DOHH2 (cell line): ENCODE results near the gene RBM12.

Source experiments
- H3F3A ChIP-seq: fragments of 200-600 bp; sonication (generic), shearing (Covaris generic); 2 replicates; pipeline ENCODE4 v1.6.0; 2016; ENCODE audit warnings: antibody characterized with exemption, mild to moderate bottlenecking; ENCODE audit not compliant: control insufficient read depth, insufficient read depth
- H3K27ac ChIP-seq: fragments of 200-600 bp; sonication (generic); 2 replicates; pipeline ENCODE4 v1.5.1; 2014; ENCODE audit warnings: low read depth, mild to moderate bottlenecking, low read length, moderate library complexity
- H3K27me3 ChIP-seq: fragments of 200-600 bp; sonication (generic); 2 replicates; pipeline ENCODE4 v1.6.1; 2014; ENCODE audit warnings: mild to moderate bottlenecking, low read length, mixed read lengths; ENCODE audit not compliant: control insufficient read depth
- H3K36me3 ChIP-seq: fragments of 200-600 bp; sonication (generic); 2 replicates; pipeline ENCODE4 v1.6.1; 2014; ENCODE audit warnings: mild to moderate bottlenecking, low read length, moderate library complexity, mixed read lengths; ENCODE audit not compliant: control insufficient read depth
- H3K4me1 ChIP-seq: fragments of 200-600 bp; sonication (generic); 2 replicates; pipeline ENCODE4 v1.6.1; 2014; ENCODE audit warnings: mild to moderate bottlenecking, low read length, mixed read lengths; ENCODE audit not compliant: control insufficient read depth
- H3K4me2 ChIP-seq: fragments of 200-600 bp; sonication (generic); 2 replicates; pipeline ENCODE4 v1.6.0; 2014; ENCODE audit warnings: mild to moderate bottlenecking, low read length, moderate library complexity
- H3K4me3 ChIP-seq: fragments of 200-600 bp; sonication (generic); 2 replicates; pipeline ENCODE4 v1.5.1; 2014; ENCODE audit warnings: mild to moderate bottlenecking, low read length, mixed read lengths
- H3K79me2 ChIP-seq: fragments of 200-600 bp; sonication (generic); 2 replicates; pipeline ENCODE4 v1.6.1; 2014; ENCODE audit warnings: mild to moderate bottlenecking, low read length, mixed read lengths; ENCODE audit not compliant: control insufficient read depth
- H3K9me2 ChIP-seq: fragments of 200-600 bp; sonication (generic); replicated peaks from 2 replicates; pipeline ENCODE4 v1.6.1; 2014; ENCODE audit warnings: mild to moderate bottlenecking, low read length, mixed read lengths; ENCODE audit not compliant: control insufficient read depth
- H3K9me3 ChIP-seq: fragments of 200-600 bp; sonication (generic); 2 replicates; pipeline ENCODE4 v1.6.1; 2014; ENCODE audit warnings: antibody characterized with exemption, low read length, mixed read lengths; ENCODE audit not compliant: control insufficient read depth, insufficient read depth
- H4K20me1 ChIP-seq: fragments of 200-600 bp; sonication (generic); 2 replicates; pipeline ENCODE4 v1.6.0; 2014; ENCODE audit warnings: low read depth, mild to moderate bottlenecking, antibody characterized with exemption, low read length, moderate library complexity; ENCODE audit not compliant: control insufficient read depth, insufficient read depth
- CTCF ChIP-seq: fragments of 200-600 bp; sonication (generic); IDR thresholded peaks from one replicate; pipeline ENCODE4 v1.5.1; 2014; ENCODE audit warnings: antibody characterized with exemption, mild to moderate bottlenecking, low read depth, low read length; ENCODE audit not compliant: poor library complexity, severe bottlenecking
- EZH2phosphoT487 ChIP-seq: fragments of 200-600 bp; sonication (generic); IDR thresholded peaks from 2 replicates; pipeline ENCODE4 v1.6.1; 2017; ENCODE audit warnings: borderline replicate concordance, mild to moderate bottlenecking, antibody characterized with exemption, low read length, moderate library complexity, mixed read lengths

Gene RBM12

GRCh38 chr20:35661053-35661452 is 3.6 kb downstream of the RBM12 start:
- peaks cover 49% of the 10 kb centered on the region for H4K20me1 ChIP-seq
- peak overlapping the region; percentile 99 for H3K4me2 ChIP-seq
- no peaks in the 10 kb centered on the region for H3K27me3 ChIP-seq
- H3F3A ChIP-seq: no peaks in the 10 kb centered on the region
- no peaks in the 10 kb centered on the region for H3K9me2 ChIP-seq
- H3K27ac ChIP-seq: no peak overlapping the region
- no peaks in the 10 kb centered on the region for H3K9me3 ChIP-seq
- peaks cover 73% of the 10 kb centered on the region for H3K36me3 ChIP-seq
- peaks cover 65% of the 10 kb centered on the region for H3K4me1 ChIP-seq
- H3K79me2 ChIP-seq: peaks cover 91% of the 10 kb centered on the region
- TF ChIP-seq CTCF (no peak), EZH2phosphoT487 (no peak)
- peak overlapping the region; percentile 78; the same call in 1 of the 2 replicates for H3K4me3 ChIP-seq

GRCh38 chr20:35660122-35660937 is 4.4 kb downstream of the RBM12 start:
- Histone ChIP-seq H4K20me1 (peaks cover 51% of the 10 kb centered on the region), H3K27me3 (no peaks in the 10 kb centered on the region), H3K27ac (no peak overlapping the region), H3F3A (no peaks in the 10 kb centered on the region), H3K9me3 (no peaks in the 10 kb centered on the region), H3K36me3 (peaks cover 80% of the 10 kb centered on the region), H3K4me2 (peak overlapping the region; percentile 99), H3K9me2 (no peaks in the 10 kb centered on the region), H3K79me2 (peaks cover 99% of the 10 kb centered on the region), H3K4me1 (peaks cover 65% of the 10 kb centered on the region), H3K4me3 (0 out of 2 replicates have a peak overlapping the region, but pooled peaks have one; percentile 9)
- TF ChIP-seq EZH2phosphoT487 (no peak), CTCF (no peak)

- no peak overlapping the region for H3K27ac ChIP-seq
- H3K9me3 ChIP-seq: no peaks in the 10 kb centered on the region
- no peaks in the 10 kb centered on the region for H3K27me3 ChIP-seq
- peaks cover 50% of the 10 kb centered on the region for H4K20me1 ChIP-seq
- H3K36me3 ChIP-seq: peaks cover 88% of the 10 kb centered on the region
- H3K4me1 ChIP-seq: peaks cover 46% of the 10 kb centered on the region
- no peaks in the 10 kb centered on the region for H3K9me2 ChIP-seq
- H3K79me2 ChIP-seq: peaks cover 100% of the 10 kb centered on the region
- no peak for TF ChIP-seq CTCF
- TF ChIP-seq EZH2phosphoT487: no peak
- H3K4me3 ChIP-seq: no peak overlapping the region
- H3F3A ChIP-seq: peaks cover 2% of the 10 kb centered on the region; the same call in 1 of the 2 replicates
- 0 out of 2 replicates have a peak overlapping the region, but pooled peaks have one; percentile 10 for H3K4me2 ChIP-seq
These were observed 7.4 kb downstream of the RBM12 start for GRCh38 chr20:35657271-35657670.
